Neural cell (in vitro differentiated cells): ENCODE results near the gene SP6. TPM values are rescaled to one million over a fixed set of nuclear protein-coding genes. Genes with fewer than 3 reads are reported as not detected.

Source experiments
- H2AFZ ChIP-seq: fragments of 200-600, 300-800 bp; sonication (generic), shearing (Covaris generic); 2 replicates; pipeline ENCODE4 v1.6.0; 2014; ENCODE audit warnings: low read depth, mild to moderate bottlenecking, antibody characterized with exemption, low read length, moderate library complexity
- H3F3A ChIP-seq: fragments of 200-600 bp; shearing (Covaris generic); 2 replicates; pipeline ENCODE4 v1.6.1; 2016; ENCODE audit warnings: mild to moderate bottlenecking, moderate library complexity, mixed read lengths, antibody characterized with exemption, low read length; ENCODE audit not compliant: insufficient read depth, poor library complexity, severe bottlenecking
- H3K27ac ChIP-seq: fragments of 200-600, 300-800 bp; sonication (generic), shearing (Covaris generic); 2 replicates; pipeline ENCODE4 v1.5.1; 2014; ENCODE audit warnings: mild to moderate bottlenecking, low read length, moderate library complexity
- H3K27me3 ChIP-seq: fragments of 300-800, 200-600 bp; sonication (generic), shearing (Covaris generic); 2 replicates; pipeline ENCODE4 v1.6.0; 2014; ENCODE audit warnings: mild to moderate bottlenecking, low read depth, low read length, moderate library complexity; ENCODE audit not compliant: insufficient read depth
- H3K36me3 ChIP-seq: fragments of 300-800, 200-600 bp; sonication (generic), shearing (Covaris generic); 2 replicates; pipeline ENCODE4 v1.5.1; 2014; ENCODE audit warnings: mild to moderate bottlenecking, antibody characterized with exemption, low read length, moderate library complexity; ENCODE audit not compliant: insufficient read depth
- H3K4me2 ChIP-seq: fragments of 300-800, 200-600 bp; sonication (generic), shearing (Covaris generic); 2 replicates; pipeline ENCODE4 v1.6.0; 2014; ENCODE audit warnings: mild to moderate bottlenecking, low read length
- H3K4me3 ChIP-seq: fragments of 300-800, 200-600 bp; sonication (generic), shearing (Covaris generic); 2 replicates; pipeline ENCODE4 v1.5.1; 2014; ENCODE audit warnings: mild to moderate bottlenecking, low read length, moderate library complexity
- H3K79me2 ChIP-seq: fragments of 200-600 bp; shearing (Covaris generic); replicated peaks from 2 replicates; pipeline ENCODE4 v1.6.0; 2014; ENCODE audit warnings: mild to moderate bottlenecking, low read length, moderate library complexity; ENCODE audit not compliant: insufficient read depth
- H3K9ac ChIP-seq: fragments of 300-800, 200-600 bp; sonication (generic), shearing (Covaris generic); 2 replicates; pipeline ENCODE4 v1.6.1; 2016; ENCODE audit warnings: mild to moderate bottlenecking, low read length, mixed read lengths
- H3K9me2 ChIP-seq: fragments of 200-600 bp; shearing (Covaris generic); 2 replicates; pipeline ENCODE4 v1.6.1; 2016; ENCODE audit warnings: mild to moderate bottlenecking, low read length, mixed read lengths; ENCODE audit not compliant: insufficient read depth
- H3K9me3 ChIP-seq: fragments of 200-600, 300-800 bp; sonication (generic), shearing (Covaris generic); 2 replicates; pipeline ENCODE4 v1.6.1; 2016; ENCODE audit warnings: mild to moderate bottlenecking, mixed run types, low read length, moderate library complexity, mixed read lengths
- H4K20me1 ChIP-seq: fragments of 200-600 bp; shearing (Covaris generic); 2 replicates; pipeline ENCODE4 v1.6.1; 2016; ENCODE audit warnings: mild to moderate bottlenecking, mixed run types; ENCODE audit not compliant: insufficient read depth
- CTCF ChIP-seq: fragments of 450-650 bp; IDR thresholded peaks from 2 replicates; pipeline ENCODE4 v1.5.1; 2014; ENCODE audit warnings: antibody characterized with exemption, mild to moderate bottlenecking, moderate library complexity; ENCODE audit not compliant: poor library complexity, severe bottlenecking
- EP300 ChIP-seq: fragments of 450-650 bp; conservative IDR thresholded peaks from 2 replicates; pipeline ENCODE4 v1.6.1; 2014; ENCODE audit warnings: antibody characterized with exemption, mild to moderate bottlenecking, moderate library complexity; ENCODE audit not compliant: poor library complexity, severe bottlenecking
- EZH2 ChIP-seq: fragments of 200-600, 300-800 bp; shearing (Covaris generic), sonication (generic); IDR thresholded peaks from 2 replicates; pipeline ENCODE4 v1.6.1; 2014; ENCODE audit warnings: antibody characterized with exemption, low read length, borderline replicate concordance, mild to moderate bottlenecking; ENCODE audit not compliant: insufficient read depth, poor library complexity, severe bottlenecking
- MXI1 ChIP-seq: fragments of 450-650 bp; conservative IDR thresholded peaks from 2 replicates; pipeline ENCODE4 v1.6.1; 2014; ENCODE audit warnings: antibody characterized with exemption, mild to moderate bottlenecking; ENCODE audit not compliant: poor library complexity, severe bottlenecking
- POLR2AphosphoS5 ChIP-seq: IDR thresholded peaks from 2 replicates; pipeline ENCODE4 v1.6.1; 2012
- RAD21 ChIP-seq: fragments of 450-650 bp; conservative IDR thresholded peaks from 2 replicates; pipeline ENCODE4 v1.6.1; 2014; ENCODE audit warnings: antibody characterized with exemption, mild to moderate bottlenecking, moderate library complexity
- REST ChIP-seq: IDR thresholded peaks from 2 replicates; pipeline ENCODE4 v1.6.1; 2012; ENCODE audit warnings: borderline replicate concordance
- SMC3 ChIP-seq: fragments of 450-650 bp; conservative IDR thresholded peaks from 2 replicates; pipeline ENCODE4 v1.6.1; 2014; ENCODE audit warnings: antibody characterized with exemption, mild to moderate bottlenecking, moderate library complexity; ENCODE audit not compliant: poor library complexity
- TAF1 ChIP-seq: IDR thresholded peaks from 2 replicates; pipeline ENCODE4 v1.6.1; 2012; ENCODE audit warnings: low read depth
- polyA plus RNA-seq: library from polyadenylated mRNA; depleted of rRNA; stranded (reverse); fragments of >200 nt; gene quantifications from 2 replicates; pipeline ENCODE4 v1.2.3, GENCODE V29; 2014

The SP6 gene
- polyA plus RNA-seq, 1 donor from 2014 or later: 0.42 TPM

DNA sequence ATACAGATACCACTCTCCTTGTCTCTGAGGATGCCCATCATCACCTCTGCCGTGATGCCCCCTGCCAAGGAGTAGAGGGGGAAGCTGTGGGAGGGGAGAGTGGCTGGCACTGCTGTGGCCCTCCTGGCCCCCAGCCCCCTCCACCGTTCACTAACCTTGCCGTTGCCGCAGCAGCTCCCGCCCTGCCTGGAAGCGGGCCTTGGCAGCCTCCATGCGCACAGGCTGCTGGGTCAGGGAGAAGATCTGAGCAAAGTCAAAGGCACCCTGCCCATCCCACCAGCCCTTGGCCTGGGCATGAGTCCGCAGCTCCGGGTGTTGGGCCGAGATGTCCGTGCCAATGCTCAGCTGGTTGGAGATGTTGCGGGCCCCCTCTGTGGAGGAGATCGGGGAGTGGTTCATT, 12.3 kb downstream of the SP6 start:
- Histone ChIP-seq H3K27ac (no peak overlapping the region), H3K36me3 (no peaks in the 10 kb centered on the region), H3K9me3 (no peaks in the 10 kb centered on the region), H3K27me3 (no peaks in the 10 kb centered on the region), H3F3A (no peaks in the 10 kb centered on the region), H2AFZ (no peak overlapping the region), H4K20me1 (no peaks in the 10 kb centered on the region), H3K4me2 (no peak overlapping the region), H3K79me2 (no peaks in the 10 kb centered on the region), H3K9me2 (no peaks in the 10 kb centered on the region), H3K9ac (no peak overlapping the region), H3K4me3 (no peak overlapping the region)
- no peak for TF ChIP-seq RAD21
- TF ChIP-seq EP300: no peak

DNA sequence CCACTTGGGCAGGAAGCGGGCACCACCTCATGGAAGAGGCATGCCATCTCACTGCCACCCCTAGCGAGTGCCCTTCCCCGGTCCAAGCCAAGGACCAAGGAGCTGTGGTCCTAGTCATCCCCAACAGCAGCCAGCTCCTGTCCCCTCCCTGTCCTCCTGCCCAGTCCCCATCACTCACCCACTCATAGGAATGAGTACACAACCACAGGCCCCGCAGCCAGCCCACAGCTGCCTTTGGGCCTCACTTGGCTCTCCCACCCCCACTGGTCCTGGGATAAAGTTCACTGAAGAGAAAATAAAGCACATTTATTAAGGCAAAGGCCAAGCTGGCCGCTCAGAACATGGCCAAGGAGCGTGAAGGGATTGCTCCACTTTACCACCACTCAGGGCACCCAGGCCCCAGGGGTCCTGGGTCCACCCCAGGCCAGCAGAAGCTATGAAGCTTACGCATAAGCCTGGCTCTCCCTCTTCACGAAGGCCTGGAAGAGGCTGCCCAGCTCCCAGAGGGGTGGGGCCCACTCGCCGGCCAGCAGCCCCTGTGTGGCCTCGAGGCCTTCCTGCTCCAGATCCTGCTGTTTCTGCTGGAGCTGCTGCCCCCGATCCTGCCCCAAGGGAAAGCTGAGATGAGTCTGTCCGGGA, 13.4 kb downstream of the SP6 start:
- no peak overlapping the region for H2AFZ ChIP-seq
- H3K36me3 ChIP-seq: no peaks in the 10 kb centered on the region
- H3K79me2 ChIP-seq: no peaks in the 10 kb centered on the region
- TF ChIP-seq POLR2AphosphoS5: no peak
- no peak for TF ChIP-seq TAF1
- no peak for TF ChIP-seq SMC3
- no peak for TF ChIP-seq RAD21
- no peak for TF ChIP-seq CTCF
- TF ChIP-seq EP300: no peak
- no peak for TF ChIP-seq MXI1
- TF ChIP-seq EZH2: no peak
- TF ChIP-seq REST: no peak
- H3K4me3 ChIP-seq: no peak overlapping the region
- H3K9me2 ChIP-seq: no peaks in the 10 kb centered on the region
- H3K27me3 ChIP-seq: no peaks in the 10 kb centered on the region
- no peaks in the 10 kb centered on the region for H3F3A ChIP-seq
- H3K4me2 ChIP-seq: no peak overlapping the region
- H4K20me1 ChIP-seq: no peaks in the 10 kb centered on the region
- no peak overlapping the region for H3K27ac ChIP-seq
- H3K9me3 ChIP-seq: no peaks in the 10 kb centered on the region
- H3K9ac ChIP-seq: no peak overlapping the region
